Epidermal melanocyte (primary cell): ENCODE data around the gene ANKMY1.
A peak's percentile ranks its signal among the peaks of the same experiment; 100 is the strongest.

Source experiments
- DNase-seq: peaks from one replicate; pipeline ENCODE4 v3.0.0; 2011; ENCODE audit warnings: low spot score; ENCODE audit not compliant: insufficient read length

The ANKMY1 gene

GRCh38 chr2:240595381-240596079 lies 37.7 kb upstream of the ANKMY1 start:
- no peak for DNase-seq

- no peak for DNase-seq
Measured at GRCh38 chr2:240594511-240595380, 37.0 kb upstream of the ANKMY1 start.

GRCh38 chr2:240593703-240594451 lies 36.1 kb upstream of the ANKMY1 start:
- no peak for DNase-seq

DNA sequence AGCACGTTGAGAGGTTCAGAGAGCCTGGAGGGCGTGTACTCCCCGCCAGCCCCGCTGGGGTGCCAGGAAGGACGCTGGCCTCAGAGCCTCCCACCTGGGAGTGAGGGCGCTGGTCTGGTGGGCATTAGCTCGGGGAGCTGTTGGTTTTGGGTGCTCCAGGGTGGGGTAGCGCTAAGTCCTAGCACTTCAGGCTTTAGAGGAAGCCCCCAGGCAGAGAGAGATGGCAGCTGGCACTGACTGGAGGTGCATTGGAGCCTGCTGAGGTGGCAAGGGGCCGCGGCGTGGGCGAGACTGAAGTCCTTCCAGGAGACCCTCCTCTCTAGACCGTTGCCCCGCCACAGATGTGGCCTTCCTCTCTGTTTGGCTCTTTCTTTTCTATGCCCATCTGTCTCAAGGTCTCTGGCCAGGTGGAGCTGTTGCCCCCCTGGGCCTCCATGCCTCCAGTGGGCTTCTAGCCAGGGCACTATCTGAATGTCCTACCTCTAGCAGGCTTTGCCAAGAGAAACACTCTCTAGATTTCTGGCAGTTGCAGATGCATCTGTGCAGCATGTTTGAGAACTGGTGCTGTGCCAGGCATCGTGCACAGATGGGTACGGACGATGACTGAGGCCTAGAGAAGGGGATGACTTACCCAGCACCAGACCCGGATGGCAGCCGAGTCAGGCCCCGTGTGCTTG lies 35.4 kb upstream of the ANKMY1 start:
- DNase-seq = no peak

DNA sequence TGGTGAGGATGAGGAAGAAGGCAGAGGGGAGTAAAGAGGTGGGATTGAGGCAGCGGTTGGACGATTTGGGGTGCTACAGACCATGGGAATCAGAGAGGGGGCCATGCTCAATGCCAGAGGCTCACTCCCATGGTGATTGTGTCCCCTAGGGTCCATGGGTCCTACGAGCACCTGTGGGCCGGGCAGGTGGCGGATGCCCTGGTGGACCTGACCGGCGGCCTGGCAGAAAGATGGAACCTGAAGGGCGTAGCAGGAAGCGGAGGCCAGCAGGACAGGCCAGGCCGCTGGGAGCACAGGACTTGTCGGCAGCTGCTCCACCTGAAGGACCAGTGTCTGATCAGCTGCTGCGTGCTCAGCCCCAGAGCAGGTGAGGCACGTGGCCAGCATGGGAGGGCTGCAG lies 34.0 kb upstream of the ANKMY1 start:
- DNase-seq = no peak

DNA sequence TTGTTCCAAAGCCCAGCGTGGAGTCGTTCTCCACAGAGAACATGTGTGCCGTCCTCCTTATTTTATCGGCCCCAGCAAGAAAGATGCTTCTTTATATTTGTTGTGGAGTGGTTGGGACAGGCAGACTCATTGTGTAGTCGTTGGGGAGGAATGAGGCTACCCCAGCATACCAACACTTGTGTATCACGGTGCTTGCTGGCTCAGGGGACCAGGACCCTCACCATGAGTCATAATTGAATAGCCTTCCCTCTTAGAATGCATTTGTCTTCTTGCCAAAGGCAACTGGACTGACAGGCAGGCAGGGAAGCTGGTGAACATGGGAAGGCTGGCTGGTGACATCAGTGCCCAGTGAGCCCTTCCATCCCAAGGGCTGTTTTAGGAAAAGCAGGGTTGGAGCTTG lies 33.4 kb upstream of the ANKMY1 start:
- no peak for DNase-seq

DNA sequence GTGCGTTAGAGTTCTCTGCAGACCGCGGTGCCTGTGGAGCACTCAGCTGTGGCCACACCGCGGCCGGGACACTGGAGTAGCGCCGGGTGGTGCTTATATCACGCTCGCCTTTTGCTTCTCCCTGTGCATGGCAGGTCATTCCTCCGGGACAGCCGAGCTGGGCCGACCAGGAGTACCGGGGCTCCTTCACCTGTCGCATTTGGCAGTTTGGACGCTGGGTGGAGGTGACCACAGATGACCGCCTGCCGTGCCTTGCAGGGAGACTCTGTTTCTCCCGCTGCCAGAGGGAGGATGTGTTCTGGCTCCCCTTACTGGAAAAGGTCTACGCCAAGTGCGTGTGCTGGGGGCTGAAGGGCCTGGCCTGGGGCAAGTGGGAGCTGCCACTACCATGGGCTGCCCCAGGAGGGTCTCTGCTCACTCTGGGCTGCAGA lies 32.9 kb upstream of the ANKMY1 start:
- DNase-seq = no peak

DNA sequence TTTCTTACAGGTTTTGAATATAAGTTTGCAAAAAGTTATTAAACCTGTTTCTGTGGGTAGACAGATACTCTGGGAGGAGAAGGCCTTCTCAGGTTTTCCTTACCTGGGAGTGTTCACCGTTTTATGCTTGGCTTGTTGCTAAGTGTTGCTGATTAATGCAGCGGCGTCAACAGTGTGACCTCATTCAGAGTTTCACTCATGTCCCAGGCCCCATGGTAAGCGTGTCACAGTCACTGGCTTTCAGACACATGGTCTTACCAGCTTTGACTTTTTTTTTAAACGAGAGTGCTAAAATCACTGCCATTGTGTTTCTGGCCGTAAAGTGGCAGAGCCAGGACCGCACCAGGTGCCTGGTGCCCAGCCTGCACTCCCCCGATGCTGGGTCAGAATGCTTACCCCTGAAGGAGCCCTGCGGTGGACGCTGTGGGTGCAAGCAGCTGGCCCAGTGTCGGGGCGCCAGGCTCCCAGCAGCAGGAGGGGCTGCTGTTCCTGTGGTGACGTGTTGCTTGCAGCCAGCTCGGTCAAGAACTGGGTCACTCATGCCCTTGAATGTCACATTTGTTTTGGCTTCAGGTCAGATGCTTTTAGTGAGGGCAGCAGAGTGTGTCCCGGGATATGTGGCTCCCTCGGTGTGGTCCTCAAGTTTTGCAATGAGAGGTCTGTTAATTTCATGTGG lies 32.2 kb upstream of the ANKMY1 start:
- peak; percentile 4 for DNase-seq

GRCh38 chr2:240589375-240589774 lies 31.6 kb upstream of the ANKMY1 start:
- no peak for DNase-seq

GRCh38 chr2:240588669-240589068 lies 30.9 kb upstream of the ANKMY1 start:
- DNase-seq = peak; percentile 7

DNA sequence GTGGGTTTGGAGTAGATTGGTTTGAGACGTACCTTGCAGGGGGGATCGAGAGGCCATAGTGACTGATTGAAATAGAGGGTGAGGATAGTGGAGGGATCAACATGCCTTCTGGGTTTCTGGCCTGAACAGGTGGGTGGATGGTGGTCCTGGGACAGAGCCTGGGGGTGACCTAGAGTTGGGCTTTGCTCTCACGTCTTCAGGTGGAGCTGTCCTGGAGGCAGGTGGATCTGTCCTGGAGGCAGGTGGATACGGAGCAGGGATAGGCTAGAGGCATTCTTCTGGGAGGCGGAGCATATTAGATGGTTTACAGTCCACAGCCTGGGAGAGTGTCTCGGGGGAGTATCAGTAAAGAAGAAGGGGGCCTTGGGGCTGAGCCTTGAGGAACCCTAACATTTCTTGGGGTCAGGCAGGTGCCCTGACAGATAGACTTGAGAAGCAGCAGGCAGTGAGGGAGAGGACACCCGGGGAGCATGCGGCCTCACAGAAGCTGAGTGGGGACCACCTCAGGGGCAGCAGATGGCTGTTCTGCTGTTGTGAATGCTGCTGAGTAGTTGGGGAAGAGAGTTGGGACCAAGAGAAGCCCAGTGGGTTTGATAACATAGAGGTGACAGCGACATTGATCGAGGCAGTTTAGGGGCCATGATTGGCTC lies 30.3 kb upstream of the ANKMY1 start:
- DNase-seq = peak; percentile 1

DNA sequence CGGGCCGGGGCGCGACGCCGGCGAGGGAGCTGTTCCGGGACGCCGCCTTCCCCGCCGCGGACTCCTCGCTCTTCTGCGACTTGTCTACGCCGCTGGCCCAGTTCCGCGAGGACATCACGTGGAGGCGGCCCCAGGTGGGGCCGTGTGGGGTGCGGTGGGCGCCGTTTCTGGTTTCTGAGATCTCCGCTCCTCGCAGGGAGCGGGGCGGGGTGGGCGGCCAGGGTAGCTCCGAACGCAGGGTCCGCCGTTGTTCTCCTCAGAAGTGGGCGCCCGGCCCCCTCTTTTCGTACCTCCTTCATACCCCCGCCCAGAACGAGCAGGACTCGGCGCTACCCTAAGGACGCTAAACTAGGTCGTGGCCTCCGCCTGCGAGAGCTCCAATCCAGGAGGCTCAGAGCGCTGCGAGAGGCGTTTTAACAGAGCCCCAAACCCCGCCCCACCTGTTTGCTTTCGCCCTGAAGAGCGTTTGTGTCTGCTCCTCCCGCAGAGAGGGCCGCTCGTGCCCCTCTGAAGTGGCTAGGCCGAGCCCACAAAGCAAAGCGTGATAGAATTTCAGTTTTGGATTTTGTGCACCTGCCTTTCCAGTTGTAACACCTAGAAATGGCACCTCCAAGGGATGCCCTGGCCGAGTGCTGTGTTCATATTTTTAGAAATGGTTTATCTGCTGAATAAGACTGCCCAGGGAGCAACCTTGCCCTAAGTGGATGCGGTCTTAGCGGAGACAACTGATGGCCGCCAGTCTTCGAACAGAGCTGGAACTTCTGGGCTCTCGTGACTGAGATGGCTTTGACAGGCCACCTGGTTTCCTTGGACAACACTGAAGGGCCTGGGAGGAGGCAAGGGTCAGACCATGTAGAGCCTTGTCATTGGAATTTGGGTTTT lies 29.4 kb upstream of the ANKMY1 start:
- no peak for DNase-seq

DNA sequence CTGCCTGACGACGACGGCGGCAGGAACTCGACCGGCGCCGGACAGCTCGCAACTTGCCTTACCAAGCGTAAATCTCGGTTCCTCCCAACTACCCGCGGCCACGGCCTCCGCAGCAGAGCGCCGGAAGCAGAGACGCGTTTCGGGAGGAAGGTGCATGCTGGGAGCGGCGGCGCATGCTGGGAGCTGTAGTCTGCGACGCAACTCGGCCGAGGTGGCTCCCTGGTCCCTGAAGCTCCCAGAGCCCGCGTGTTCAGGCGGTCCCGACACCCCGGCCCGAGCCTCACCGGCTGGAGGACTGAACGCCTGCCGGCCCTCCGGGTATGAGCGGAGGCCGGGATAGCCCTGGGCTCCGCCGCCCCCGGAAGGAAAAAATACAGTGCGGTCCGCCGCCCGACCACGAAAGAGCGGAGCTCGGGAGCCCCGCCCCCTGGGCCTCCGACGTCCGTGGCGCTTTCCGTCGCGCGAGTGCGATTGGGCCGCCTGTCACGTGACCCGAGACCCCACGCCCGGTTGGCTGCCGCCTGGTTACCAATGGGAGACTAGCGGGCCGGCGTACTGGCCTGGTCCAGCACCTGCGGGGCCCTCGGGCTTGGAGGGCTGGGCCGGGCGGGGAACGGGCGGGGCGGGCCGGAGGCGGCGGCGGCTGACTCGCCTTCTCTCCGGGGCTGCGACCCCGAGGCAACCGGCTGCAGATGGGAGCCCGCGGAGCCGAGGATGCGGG lies 28.6 kb upstream of the ANKMY1 start, which contains the start of gene CAPN10:
TSS of gene CAPN10 (plus strand) at position 537 of the 721 bp plus-strand sequence. CDS start at position 715, 178 bp downstream.
- DNase-seq = peak; percentile 95

- DNase-seq = peak; percentile 5
Measured at GRCh38 chr2:240585681-240586197, 28.0 kb upstream of the ANKMY1 start.

DNA sequence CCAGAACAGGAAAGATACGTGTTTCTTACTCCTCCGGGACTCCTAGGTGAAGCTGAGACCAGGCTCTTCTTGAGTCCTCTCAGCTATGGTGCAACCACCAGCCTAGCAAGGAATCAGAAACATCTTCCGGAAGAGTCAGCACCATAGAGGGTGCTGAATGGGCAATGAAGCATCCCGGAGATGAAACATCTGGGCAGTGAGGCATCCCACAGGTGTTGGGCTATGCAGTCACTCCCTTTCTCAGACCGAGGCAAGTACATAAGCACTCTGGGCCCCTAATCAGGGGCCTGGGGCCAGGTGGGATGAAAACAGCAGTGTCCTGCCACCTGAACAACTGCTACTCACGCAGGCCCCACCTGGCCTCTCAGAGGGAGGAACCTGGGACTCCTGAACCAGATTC lies 27.3 kb upstream of the ANKMY1 start:
- DNase-seq = no peak

- DNase-seq = peak; percentile 14
Measured at GRCh38 chr2:240584486-240585031, 26.8 kb upstream of the ANKMY1 start.

DNA sequence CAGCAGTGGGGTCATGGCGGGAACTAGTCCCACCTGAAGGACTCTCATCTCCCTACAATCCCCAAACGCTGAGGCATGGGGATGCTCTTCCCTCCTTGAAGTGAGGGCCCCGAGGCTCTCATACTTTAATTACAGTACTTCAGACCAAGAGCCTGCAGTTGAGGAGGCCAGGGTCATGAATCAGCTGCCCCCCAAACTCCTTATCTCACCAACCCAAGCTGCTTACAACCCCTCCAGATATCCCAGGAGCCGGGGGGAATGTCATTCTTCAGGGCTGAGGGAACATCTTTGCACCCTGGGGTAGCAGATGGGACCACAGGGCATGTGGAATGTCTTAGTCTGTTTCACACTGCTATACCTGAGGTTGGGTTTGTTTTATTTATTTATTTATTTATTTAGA lies 26.0 kb upstream of the ANKMY1 start:
- DNase-seq = no peak

DNA sequence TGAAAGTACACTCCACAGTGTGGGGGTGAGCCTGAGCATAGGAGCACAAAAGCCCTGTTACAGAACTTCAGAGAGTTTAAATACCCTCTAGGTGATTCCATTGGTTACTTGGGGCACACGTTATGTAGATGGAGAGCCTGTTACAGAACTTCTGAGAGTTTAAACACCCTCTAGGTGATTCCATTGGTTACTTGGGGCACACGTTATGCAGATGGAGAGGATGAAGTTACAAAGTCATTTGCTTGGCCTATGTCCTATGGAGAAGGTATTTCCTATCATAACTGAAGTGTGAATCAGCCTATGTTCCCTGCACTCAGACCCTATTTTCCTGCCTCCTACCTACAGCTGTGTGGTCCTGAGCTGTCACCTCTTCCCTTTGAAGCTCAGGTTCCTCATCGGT lies 25.0 kb upstream of the ANKMY1 start:
- no peak for DNase-seq
